AG09309 (cell line): Measurements from ENCODE around the gene NFATC2.

Source experiments
- DNase-seq: peaks from one replicate; pipeline ENCODE4 v3.0.0-alpha.2; 2010; ENCODE audit warnings: low read depth
- H3K4me3 ChIP-seq: 2 replicates; pipeline ENCODE4 v1.5.1; 2011; ENCODE audit warnings: mild to moderate bottlenecking, low read depth, low read length, moderate library complexity; ENCODE audit not compliant: control insufficient read depth
- CTCF ChIP-seq: IDR thresholded peaks from 2 replicates; pipeline ENCODE4 v1.5.1; 2011; ENCODE audit warnings: mild to moderate bottlenecking, low read depth, low read length, inconsistent platforms; ENCODE audit not compliant: insufficient read depth, control insufficient read depth; ENCODE audit errors: missing control alignments

The NFATC2 gene

GRCh38 chr20:51354191-51354768, 188.2 kb downstream of the NFATC2 start:
- TF ChIP-seq CTCF: no peak
- H3K4me3 ChIP-seq: no peak overlapping the region
- no peak for DNase-seq

GRCh38 chr20:51353491-51353890, 189.0 kb downstream of the NFATC2 start:
- DNase-seq: no peak
- no peak for TF ChIP-seq CTCF

GRCh38 chr20:51352791-51353190, 189.7 kb downstream of the NFATC2 start:
- no peak for TF ChIP-seq CTCF
- no peak for DNase-seq
- H3K4me3 ChIP-seq: no peak overlapping the region

More at GRCh38 chr20:51353491-51353890, 189.0 kb downstream of the NFATC2 start:
- no peak overlapping the region for H3K4me3 ChIP-seq

- no peak for TF ChIP-seq CTCF
- H3K4me3 ChIP-seq: no peak overlapping the region
- DNase-seq: peak; percentile 92
Measured at GRCh38 chr20:51350941-51351631, 191.4 kb downstream of the NFATC2 start.

- H3K4me3 ChIP-seq: no peak overlapping the region
- DNase-seq: no peak
- no peak for TF ChIP-seq CTCF
Measured at GRCh38 chr20:51348876-51349275, 193.6 kb downstream of the NFATC2 start.

- no peak overlapping the region for H3K4me3 ChIP-seq
- no peak for DNase-seq
- TF ChIP-seq CTCF: no peak
Measured at GRCh38 chr20:51347831-51348230, 194.7 kb downstream of the NFATC2 start.
